ENCODE results near the gene PERCC1.
"Not testable (repeated sequence)": the region's sequence is repeated elsewhere in the genome, so short reads cannot be mapped to it uniquely, and the experiment has no call there.

The PERCC1 gene

DNA sequence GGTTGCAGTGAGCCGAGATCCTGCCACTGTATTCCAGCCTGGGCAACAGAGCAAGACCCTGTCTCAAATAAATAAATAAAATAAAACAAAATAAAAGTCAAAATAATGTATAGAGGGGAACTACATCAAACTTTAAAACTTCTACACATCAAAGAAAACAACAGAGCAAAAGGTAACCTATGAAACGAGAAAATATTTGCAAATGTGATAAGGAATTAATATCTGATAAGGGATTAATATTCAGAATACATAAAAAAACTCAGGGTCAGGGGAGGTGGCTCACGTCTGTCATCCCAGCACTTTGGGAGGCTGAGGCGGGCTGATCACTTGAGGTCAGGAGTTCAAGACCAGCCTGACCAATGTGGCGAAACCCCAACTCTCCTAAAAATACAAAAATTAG is 38.3 kb downstream of the PERCC1 start:
- not testable (repeated sequence) for DNase-seq (ENCODE audit: low spot score)

DNA sequence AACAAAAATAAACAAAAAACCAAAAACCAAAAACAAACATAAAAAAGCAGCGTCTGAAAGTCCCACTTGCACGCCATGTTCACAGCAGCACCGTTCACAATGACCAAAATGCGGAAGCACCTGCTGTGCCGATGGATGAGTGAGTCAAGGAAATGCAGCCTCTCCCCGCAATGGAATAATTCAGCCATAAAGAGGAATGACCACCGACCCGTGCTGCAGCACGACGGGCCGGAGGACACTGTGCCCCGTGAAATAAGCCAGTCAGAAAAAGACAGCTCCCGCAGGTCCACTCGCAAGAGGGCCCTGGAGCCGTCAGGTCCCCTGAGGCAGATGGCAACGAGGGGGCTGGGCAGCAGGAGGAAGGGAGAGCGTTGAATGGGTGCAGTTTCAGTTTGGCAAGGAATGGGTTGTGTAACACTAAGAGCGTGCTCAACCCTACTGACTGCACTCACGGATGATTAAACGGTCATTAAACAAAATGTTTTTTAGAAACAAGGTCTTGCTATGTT is 38.9 kb downstream of the PERCC1 start:
- no peak for DNase-seq (ENCODE audit: low spot score)

DNA sequence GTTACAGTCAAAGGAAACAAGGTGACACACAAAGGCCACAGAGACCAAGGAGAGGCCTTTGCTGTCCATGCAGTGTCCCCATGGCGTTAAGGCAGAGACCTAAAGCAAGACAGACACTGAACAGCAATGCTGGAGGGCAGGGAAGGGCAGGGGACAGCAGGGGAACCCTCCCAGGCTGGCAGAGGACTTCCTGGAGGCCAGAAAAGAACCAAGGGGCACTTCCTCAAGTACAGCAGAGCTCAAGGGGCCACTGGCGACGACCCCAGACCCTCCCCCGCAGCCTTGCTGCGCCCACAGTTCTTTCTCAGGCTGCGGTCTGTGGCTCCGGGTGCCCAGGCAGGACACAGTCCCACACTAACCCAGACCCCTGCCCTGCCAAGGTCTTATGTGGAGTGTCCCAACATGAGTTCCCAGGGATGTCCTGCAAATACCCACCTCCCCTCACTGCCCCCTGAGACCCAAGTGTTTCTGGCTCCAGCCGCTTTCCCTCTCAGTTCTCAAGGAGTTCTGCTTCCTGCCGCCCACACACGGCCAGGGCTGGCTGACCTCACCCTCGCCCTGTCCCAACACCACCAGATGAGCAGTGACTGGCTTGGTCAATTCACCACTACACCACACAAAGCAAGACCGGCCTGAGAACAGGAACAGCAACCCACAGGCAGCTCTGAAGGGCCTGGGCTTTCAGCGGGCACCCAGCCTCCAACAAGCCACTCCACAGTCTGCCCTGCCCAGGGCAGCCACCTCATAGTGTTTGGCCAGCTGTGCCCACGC is 39.8 kb downstream of the PERCC1 start:
- peak; percentile 36 for DNase-seq (ENCODE audit: low spot score)

DNA sequence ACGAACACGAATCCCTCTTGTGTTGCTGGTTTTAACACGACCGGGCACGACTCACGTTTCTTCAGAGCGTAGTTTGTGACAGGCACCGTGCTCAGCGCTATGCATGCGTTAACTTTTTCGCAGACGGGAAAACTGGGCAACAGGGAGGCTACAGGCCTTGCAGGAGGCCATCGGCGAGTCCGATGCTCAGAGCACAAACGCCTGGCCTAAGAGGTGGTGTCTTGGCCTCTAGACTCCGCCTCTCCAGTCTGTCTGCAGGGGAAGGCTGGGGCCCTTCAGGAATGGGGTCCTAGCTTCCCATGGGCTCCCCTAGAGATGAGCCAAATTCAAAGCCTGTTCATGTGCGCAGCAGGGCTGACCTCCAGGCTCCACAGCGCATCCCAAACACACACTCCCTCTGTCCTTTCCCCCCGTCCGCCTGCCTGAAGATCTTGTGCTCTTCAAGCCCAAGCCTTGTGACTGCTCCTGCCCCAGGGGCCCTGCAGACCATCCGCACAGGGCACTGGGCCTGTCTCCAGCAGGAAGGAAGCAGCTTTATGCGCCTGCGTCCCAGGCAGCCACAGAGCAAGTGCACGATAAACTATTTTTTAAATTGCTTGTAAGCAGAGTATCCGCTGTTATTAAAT is 40.8 kb downstream of the PERCC1 start:
- DNase-seq (ENCODE audit: low spot score): no peak

DNA sequence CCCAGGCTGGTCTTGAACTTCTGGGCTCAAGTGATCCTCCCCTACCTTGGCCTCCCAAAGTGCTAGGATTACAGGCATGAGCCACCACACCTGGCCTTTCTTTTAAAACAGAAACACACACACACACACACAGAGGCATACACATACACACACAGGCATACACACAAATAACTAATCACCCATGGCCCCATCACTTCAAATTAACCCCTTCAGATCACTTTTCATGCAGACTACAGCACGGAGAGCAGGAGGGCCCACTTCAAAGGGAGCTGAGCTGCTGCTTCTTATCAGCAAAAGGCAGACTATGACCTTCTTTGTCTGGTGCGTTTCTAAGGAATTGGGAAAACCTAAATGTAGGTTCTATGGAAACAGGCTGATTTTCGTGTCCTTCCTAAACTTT is 42.1 kb downstream of the PERCC1 start:
- DNase-seq (ENCODE audit: low spot score): no peak

DNA sequence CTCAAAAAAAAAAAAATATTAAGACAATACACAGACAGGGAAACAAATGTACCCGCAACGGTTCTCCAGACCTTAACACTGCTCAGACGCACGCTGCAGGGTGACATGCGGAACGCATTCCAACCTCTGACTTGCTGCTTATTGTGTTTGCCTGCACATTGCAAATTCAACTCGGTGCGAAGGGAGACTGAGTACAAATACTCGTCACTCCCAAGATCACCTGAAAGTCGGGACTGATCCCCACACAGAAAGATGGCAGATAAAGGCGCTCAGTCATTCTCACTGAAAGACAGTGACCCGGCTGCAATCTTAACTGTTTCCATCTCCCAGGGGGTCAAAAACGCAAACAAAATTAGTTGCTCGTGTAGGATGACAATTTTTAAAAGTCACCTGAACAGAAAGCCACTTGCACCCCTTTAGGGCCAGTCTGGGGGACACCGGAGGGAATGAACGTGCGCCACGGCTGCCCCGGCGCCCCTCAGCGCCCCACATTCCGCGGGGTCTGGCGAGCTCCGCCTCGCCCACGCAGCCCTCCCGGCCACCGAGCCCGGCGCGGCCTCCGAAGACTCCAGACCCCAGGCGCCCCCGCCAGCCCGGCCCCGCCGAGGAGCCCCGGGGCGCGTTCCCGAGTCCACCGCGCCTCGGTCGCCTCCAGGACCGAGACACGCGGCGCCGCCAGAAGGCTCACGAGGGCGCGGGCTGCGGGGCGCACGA is 43.4 kb downstream of the PERCC1 start:
- no peak for DNase-seq (ENCODE audit: low spot score)

DNA sequence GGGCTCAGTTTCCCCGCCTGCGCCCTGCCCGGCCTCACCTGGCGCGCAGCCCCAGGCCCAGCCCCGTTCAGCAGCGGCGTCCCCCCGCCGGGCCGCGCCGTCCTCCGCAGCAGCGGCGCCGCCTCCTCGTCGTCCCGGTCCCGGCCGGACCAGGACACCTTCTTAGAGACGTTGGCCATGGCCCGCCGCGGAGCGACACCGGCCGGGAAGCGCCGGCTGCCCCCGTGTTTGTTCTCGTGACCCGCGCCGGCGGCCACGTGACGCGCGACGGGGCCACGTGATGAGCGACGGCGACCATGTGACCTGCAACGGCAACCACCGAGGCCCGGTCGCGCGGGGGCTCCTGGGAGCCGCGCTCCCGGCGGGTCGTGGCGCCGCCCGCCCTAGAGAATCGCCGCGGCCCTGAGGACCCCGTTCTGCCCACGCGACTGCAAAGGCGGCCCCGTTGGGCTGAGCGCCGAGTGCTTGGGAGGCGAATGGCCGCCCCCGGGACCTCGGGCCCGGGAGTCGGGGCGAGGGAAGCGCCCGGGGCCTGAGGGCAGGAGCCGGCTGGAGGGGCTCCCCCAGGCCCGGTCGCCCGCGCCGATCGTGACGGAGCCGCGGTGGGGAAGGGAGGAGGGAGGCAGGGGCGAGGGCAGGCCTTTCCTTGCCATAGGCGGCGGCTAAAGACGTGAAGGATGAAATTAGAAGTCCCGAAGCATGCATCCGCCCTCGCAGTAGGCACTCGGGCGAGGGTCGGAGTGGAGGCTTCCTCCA is 44.1 kb downstream of the PERCC1 start, which contains the start of gene CLCN7:
Gene CLCN7, minus strand, starts transcription at position 233 of the 756 bp plus-strand sequence. Its CDS starts 54 bp downstream, at position 179.
- peak; percentile 64 for DNase-seq (ENCODE audit: low spot score)

DNA sequence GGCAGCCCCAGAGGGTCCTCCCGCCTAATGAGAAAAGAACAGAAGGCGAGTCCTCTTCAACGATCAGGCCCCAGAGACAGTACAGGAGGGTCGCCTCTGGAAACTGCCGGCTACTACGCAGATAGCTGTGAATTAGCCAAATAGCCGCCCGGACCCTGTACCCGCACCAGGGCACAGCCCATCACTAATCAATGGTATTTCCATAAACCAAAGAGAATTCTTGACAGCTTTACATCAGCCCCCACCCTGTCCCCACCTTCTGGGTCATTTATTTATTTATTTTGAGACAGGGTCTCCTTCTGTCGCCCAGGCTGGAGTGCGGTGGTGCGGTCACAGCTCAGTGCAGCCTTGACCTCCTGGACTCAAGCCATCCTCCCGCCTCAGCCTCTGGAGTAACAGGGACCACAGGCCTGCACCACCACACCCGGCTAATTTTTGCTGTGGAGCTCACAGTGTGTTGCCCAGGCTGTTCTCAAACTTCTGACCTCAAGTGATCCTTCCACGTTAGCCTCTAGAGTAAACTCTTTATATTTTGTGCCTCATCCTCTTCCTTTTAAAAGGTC is 44.8 kb downstream of the PERCC1 start:
- no peak for DNase-seq (ENCODE audit: low spot score)

DNA sequence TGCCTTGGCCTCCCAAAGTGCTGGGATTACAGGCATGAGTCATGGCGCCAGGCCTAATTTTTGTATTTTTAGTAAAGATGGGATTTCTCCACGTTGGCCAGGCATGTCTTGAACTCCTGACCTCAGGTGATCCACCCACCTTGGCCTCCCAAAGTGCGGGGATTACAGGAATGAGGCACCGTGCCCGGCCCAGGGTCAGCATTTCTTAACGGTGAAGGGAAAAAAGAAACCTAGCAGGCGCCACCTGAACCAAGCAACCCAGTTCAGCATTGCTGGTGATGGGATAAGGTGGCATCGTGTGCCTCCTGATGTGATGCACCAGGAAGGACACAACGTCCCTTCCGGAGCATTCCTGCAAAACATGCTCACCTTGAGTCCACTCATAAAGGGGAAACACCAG is 46.2 kb downstream of the PERCC1 start:
- no peak for DNase-seq (ENCODE audit: low spot score)

DNA sequence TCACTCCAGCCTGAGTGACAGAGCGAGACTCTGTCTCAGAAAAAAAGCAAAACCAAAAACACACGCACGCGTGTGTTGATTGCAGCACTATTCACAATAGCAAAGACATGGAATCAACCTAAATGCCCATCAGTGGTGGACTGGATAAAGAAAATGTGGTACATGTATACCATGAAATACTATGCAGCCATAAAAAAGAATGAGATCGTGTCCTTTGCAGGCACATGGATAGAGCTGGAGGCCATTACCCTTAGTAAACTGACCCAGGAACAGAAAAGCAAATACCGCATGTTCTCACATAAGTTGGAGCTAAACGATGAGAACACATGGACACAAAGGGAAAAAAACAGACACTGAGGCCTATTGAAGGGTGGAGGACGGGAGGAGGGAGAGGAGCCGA is 48.1 kb downstream of the PERCC1 start:
- not testable (repeated sequence) for DNase-seq (ENCODE audit: low spot score)

DNA sequence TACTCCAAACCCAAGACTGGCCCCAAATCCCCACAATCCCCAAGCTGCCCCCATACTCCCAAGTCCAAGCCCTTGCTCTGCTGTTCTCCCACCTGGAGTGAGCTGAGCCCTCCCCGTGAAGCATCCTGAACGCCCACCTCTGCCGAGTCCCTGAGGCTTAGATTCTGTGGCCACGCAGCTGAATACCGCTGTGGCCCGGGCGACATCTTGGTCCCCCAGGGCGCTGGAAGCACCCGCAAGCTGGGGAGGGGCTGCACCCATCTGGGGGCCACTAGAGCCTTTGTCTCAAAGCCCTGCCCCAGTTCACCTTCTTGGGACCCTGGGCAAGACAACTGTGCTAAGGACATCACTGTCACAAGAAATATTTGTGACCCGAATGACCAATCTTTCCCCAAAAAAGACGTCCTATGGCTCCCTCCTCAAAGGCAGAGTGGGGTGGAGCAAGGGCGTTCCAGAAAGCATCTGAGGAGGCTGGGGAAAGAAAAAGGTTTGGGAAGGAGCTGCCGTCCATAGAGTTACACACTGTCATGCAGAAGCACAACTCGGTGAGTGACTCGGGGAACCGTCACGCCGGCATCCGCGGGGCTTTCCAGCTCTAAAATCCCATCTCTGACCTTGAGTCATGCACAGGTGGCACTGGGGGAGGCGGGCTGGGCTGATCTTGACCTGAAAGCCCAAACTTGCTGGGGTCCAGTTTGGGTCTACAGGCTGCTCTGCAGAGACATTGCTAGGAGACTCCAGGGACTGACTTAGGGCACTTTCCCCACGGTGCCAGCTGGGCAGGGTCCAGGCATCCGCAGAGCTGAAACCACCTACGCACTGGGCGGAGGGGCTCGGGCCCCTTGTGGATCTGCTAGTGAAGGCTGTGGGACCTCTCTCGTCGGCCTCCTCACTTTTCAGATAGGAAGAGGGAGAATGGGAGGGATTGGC is 51.3 kb downstream of the PERCC1 start:
- DNase-seq (ENCODE audit: low spot score): no peak
